ENCODE measurements around the gene ZSWIM1.

The ZSWIM1 gene

DNA sequence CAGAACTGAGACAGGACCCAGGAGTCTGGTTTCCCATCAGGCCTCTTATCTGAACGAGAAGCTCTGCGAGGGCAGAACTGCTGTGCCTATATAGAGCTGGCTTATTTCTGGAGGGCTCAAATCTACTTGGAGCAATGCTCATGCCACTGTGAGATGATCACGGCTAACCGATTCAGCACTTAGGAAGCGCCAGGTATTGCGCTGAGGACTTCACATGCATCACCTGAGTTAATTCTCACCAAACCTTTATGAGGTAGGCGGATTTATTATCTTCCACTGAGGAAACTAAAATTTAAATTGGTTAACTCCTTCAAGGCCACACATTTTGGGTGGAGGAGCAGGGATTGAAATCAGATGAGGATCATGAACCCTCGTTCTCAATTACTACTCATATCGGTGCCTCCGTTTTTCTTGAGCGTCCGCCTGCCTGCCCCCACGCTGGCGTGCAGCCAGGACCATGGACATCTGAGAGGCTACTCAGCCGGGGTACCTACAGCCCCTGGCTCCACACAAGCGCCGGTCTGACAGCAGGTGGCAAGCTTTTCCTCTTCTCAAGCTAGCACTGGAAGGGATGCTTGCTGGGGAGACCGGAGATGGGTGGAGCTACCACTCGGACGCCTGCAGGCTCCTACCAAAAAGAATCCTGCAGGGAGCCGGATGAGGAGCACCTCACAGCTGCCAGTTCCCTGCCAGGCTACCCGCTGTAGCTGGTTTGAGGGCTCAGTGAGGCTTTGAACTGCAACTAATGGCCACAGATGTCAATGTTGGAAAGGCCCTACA is 52.4 kb downstream of the ZSWIM1 start:
- intact Hi-C loops (cut with DNase I; ENCODE audit: low total_unique reads): loop anchor here (1.0 to 5.0 kb wide), 2 partner anchors 41 to 142 kb away; partner anchors contain the start of genes CTSA, DNTTIP1, NEURL2 and WFDC3
- TF ChIP-seq, protein P1, sequence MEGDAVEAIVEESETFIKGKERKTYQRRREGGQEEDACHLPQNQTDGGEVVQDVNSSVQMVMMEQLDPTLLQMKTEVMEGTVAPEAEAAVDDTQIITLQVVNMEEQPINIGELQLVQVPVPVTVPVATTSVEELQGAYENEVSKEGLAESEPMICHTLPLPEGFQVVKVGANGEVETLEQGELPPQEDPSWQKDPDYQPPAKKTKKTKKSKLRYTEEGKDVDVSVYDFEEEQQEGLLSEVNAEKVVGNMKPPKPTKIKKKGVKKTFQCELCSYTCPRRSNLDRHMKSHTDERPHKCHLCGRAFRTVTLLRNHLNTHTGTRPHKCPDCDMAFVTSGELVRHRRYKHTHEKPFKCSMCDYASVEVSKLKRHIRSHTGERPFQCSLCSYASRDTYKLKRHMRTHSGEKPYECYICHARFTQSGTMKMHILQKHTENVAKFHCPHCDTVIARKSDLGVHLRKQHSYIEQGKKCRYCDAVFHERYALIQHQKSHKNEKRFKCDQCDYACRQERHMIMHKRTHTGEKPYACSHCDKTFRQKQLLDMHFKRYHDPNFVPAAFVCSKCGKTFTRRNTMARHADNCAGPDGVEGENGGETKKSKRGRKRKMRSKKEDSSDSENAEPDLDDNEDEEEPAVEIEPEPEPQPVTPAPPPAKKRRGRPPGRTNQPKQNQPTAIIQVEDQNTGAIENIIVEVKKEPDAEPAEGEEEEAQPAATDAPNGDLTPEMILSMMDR (IDR thresholded peaks at IDR 0.05): peak; percentile 8 to 10
- DNase-seq: peak; percentile 63 to 89

DNA sequence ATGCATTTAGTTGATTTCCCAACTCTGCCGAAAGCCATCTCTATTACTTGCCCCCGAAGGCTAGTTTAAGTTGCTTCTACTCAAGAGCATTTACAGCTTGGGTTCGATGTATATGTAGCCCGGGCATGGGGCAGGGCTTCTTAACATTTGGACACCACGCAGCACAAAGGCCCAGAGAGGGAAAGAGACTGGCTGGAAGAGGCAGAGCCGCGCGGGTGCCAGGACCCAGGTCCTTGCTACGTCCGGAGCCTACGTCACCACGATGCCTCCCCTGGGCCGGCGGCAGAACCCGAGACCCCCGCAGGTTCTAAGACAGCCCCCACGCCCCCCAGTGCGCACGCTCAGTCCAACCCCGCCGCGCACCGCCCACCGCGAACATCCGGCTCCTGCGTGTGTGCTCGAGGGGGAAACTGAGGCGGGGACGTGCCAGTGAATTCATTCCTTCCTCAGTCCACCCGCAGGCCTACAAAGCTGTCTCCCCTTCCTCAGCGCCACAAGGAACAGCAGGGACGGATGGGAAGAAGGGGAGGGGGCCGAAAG is 53.1 kb downstream of the ZSWIM1 start:
- Histone ChIP-seq H3K36me3 (peaks cover 14 to 21% (median 20%) of the 10 kb centered on the region in 3 donors), H3K27me3 (no peaks in the 10 kb centered on the region), H3K9me3 (no peaks in the 10 kb centered on the region), H3K4me3 (peak overlapping the region; percentile 72 to 90), H3K4me1 (peaks cover 0 to 26% (median 16%) of the 10 kb centered on the region in 4 donors), H3K27ac (peak overlapping the region; percentile 98 to 99)
- peak; percentile 57 to 87 for DNase-seq
- TF ChIP-seq, protein P1 (IDR thresholded peaks at IDR 0.05): no peak
- intact Hi-C loops (cut with DNase I; ENCODE audit: low total_unique reads): loop anchor here (1.0 to 5.0 kb wide), 2 partner anchors 42 to 143 kb away; partner anchors contain the start of genes CTSA, DNTTIP1, NEURL2 and WFDC3

More for the DNA sequence above, 52.4 kb downstream of the ZSWIM1 start:
- H3K36me3 ChIP-seq: peaks cover 8 to 14% (median 14%) of the 10 kb centered on the region in 3 donors
- peak overlapping the region; percentile 72 to 90 for H3K4me3 ChIP-seq
- peak overlapping the region; percentile 98 to 99 for H3K27ac ChIP-seq
- H3K27me3 ChIP-seq: no peaks in the 10 kb centered on the region
- H3K4me1 ChIP-seq: peaks cover 0 to 26% (median 16%) of the 10 kb centered on the region in 4 donors
- no peaks in the 10 kb centered on the region for H3K9me3 ChIP-seq
